Hypothalamus (tissue), 51 donors: ENCODE results near the gene HSPA1A.
"Not testable (repeated sequence)": the region's sequence is repeated elsewhere in the genome, so short reads cannot be mapped to it uniquely, and the experiment has no call there.

Experiments used
- DNase-seq, 51 donors: peaks; one replicate each; lab custom pipeline; 2025; lab: John Stamatoyannopoulos, UW

The HSPA1A gene

DNA sequence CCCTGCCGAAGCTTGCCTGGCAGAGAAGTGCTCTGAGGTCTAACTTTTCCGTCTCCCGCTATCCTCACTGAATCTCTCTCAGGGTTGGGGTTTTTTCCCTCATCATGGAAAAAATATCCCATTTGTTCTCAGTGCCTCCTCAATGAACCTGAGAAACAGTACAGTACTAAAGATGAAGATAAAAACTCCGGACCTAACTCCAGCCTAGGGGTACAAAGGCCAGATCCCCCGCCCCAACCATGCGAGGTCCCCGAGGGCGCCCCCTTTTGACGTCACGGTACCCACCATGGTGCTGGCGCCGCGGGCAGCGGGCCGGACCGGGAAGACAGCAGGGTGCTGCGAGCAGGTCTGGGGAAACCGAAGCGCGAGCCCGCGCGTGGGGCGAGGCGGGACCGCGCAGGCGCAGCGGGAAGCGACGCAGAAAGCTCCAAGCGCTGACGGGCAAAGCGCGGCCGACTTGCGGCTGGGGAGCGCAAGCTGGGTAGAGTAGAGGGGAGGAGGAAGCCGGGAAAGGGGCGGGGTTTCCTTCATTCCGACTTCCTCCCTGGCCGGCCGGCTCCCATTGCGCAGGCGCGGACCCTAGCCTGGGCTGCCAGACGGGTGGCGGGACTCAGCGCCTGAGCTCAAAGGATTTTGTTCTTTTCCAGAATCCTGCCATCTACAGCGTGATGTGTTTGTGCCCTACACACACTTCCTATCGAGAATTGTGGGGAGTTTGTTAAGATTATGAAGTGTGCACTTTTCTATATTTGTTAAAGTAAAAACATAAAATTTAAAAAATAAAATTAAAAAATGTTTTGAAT is 8.7 kb upstream of the HSPA1A start, which contains the start of gene LSM2:
Gene LSM2, minus strand, starts transcription at position 497 of the 803 bp plus-strand sequence. Its CDS starts 209 bp downstream, at position 288.
- peak in 50 of 51 donors; percentile 71 to 98 (median 95) for DNase-seq

DNA sequence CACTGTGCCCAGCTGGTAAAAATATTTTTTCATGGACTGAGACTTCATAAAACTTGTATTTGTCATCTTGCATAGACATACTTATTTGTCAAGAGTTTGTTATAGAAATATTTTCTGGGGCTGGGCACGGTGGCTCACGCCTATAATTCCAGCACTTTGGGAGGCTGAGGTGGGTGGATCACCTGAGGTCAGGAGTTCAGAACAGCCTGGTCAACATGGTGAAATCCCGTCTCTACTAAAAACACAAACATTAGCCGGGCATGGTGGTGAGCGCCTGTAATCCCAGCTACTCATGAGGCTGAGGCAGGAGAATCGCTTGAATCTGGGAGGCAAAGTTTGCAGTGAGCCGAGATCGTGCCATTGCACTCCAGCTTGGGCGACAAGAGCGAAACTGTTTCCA is 6.7 kb upstream of the HSPA1A start:
- not testable (repeated sequence) for DNase-seq

DNA sequence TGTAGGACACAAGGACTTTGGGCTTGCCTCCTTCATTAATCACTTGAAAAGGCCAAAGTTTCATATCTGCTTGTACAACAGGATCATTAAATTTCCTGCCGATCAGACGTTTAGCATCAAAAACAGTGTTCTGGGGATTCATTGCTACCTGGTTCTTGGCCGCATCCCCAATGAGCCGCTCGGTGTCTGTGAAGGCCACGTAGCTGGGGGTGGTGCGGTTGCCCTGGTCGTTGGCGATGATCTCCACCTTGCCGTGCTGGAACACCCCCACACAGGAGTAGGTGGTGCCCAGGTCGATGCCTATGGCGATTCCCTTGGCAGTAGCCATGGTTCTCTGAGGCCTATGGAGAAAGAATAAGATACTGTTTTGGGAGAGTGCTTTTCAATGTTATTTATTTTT is 3.7 kb upstream of the HSPA1A start:
- no peak for DNase-seq

- DNase-seq: no peak
Observed at GRCh38 chr6:31813465-31813849, 1.9 kb upstream of the HSPA1A start.

DNA sequence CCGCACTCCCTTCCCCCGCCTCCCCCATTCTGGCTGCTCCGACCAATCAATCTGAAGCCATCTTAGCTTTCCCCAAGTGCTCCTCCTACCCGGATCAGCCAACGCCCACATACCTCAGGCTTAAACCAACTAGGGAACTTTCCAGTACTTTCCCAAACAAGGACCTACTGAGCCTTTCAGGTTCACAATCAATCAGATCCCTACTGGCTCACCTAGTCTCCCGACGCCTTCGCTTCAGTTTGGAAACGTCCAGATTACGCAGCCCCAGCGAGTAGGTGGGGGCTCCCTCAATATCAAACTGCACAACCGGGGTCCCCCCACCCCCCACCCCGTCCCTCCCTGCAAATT is 692 bp upstream of the HSPA1A start:
- DNase-seq: peak in 49 of 51 donors; percentile 59 to 97 (median 89)

DNA sequence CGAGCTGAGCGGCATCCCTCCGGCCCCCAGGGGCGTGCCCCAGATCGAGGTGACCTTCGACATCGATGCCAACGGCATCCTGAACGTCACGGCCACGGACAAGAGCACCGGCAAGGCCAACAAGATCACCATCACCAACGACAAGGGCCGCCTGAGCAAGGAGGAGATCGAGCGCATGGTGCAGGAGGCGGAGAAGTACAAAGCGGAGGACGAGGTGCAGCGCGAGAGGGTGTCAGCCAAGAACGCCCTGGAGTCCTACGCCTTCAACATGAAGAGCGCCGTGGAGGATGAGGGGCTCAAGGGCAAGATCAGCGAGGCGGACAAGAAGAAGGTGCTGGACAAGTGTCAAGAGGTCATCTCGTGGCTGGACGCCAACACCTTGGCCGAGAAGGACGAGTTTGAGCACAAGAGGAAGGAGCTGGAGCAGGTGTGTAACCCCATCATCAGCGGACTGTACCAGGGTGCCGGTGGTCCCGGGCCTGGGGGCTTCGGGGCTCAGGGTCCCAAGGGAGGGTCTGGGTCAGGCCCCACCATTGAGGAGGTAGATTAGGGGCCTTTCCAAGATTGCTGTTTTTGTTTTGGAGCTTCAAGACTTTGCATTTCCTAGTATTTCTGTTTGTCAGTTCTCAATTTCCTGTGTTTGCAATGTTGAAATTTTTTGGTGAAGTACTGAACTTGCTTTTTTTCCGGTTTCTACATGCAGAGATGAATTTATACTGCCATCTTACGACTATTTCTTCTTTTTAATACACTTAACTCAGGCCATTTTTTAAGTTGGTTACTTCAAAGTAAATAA is 2.0 kb downstream of the HSPA1A start:
- DNase-seq: peak in 25 of 51 donors; percentile 19 to 81 (median 46)

DNA sequence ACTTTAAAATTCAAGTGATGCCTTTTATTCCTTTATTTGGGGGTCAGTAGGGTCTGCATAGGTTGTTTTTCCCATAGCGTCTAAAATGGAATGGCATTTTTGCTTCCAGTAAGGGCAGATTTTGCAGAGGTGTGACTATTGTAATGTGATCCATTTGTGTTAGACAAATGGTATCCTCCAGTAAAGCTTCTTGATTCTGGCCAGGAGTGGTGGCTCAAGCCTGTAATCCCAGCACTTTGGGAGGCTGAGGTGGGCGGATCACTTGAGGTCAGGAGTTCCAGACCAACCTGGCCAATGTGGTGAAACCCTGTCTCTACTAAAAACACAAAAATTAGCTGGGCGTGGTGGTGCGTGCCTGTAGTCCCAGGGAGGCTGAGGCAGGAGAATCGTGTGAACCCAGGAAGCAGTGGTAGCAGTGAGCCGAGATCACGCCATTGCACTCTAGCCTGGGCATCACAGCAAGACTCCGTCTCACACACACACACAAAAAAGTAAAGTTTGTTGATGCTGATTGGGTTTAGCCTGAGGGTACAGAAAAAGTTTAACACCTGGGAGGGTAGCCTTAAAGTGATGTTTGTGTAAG is 2.7 kb downstream of the HSPA1A start:
- DNase-seq: peak in 17 of 51 donors; percentile 16 to 71 (median 43)

DNA sequence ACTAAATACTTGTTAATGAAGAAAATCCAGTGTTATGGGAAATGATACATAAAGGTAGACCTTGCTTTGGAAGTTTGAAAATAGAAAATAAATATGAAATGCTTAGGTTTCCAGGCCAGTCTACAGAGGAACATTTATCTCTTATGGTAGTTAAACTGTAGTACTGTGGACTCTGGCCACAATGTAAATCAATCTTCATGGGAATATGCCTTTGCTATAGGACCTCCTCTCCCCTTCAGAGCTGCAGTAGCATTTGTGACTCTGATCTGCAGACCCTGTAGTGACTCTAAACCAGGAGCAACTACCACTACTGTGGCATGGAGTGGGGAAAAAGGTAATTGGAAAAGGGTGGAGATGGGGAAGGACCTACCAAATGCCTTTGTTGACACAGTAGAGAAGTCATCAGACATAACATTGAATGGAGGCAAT is 4.5 kb downstream of the HSPA1A start:
- DNase-seq: no peak

- not testable (repeated sequence) for DNase-seq
Observed at GRCh38 chr6:31820399-31820798, 5.1 kb downstream of the HSPA1A start.

- peak in 43 of 51 donors; percentile 14 to 89 (median 58) for DNase-seq
Observed at GRCh38 chr6:31821301-31822035, 6.1 kb downstream of the HSPA1A start.

DNA sequence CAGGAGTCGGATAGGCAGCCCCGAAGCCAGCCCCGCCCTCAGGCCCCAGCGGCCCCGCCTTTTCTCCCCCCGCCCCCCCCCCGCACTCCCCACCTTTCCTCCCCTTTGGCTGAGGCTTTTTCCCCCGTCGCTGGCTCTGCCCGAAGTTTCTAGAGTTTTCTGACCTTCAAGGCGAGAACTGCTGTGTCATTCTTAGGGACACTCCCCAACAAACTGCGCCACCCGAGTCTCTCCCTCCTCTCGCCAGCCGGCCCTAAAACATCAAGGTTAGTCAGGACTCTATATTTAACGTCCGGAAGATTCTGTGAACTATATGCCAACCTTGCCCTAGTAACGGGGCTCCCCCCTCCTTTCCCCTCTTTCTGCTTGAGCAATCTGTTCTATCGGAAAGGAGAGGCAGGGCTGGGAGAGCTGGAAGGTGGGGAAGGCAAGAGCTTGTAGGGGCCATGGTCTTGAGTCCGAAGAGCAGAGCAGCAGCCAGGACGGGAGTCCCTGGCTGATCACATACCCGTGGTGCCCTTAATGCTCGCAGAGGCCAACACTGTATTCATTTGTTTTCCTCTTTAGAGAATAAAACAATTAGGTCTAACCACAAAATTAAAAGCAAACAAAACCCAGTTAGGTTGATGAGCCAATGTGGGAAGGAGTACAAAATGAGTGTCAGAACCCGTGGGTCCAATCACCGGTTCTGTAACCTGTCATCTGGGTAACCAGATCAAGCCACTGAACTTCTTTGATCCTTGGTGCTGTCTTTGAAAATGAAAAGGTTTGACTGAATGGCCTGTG is 6.9 kb downstream of the HSPA1A start:
- peak in 46 of 51 donors; percentile 26 to 93 (median 72) for DNase-seq

DNA sequence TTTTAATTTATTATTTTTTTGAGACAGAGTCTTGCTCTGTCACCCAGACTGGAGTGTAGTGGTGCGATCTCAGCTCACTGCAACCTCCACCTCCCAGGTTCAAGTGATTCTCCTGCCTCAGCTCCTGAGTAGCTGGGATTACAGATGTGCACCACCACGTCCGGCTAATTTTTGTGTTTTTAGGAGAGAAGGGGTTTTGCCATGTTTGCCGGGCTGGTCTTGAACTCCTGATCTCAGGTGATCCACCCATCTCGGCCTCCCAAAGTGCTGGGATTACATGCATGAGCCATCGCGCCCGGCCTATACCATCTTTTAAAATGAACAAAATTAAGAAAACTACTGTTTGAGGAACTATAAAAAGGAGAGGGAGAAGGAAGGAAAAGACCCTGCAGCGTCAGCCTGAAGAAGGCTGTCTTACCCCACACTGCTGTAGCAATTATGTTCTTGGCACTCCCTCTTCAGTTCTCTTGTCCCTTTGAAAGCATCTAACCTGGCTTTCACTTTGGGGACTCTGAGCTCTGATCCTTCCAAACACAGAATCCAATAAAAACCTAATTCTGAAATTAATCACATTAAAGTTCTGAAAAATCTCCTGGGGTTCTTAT is 8.4 kb downstream of the HSPA1A start:
- DNase-seq: not testable (repeated sequence)

GRCh38 chr6:31825553-31825952 is 10.2 kb downstream of the HSPA1A start:
- no peak for DNase-seq

DNA sequence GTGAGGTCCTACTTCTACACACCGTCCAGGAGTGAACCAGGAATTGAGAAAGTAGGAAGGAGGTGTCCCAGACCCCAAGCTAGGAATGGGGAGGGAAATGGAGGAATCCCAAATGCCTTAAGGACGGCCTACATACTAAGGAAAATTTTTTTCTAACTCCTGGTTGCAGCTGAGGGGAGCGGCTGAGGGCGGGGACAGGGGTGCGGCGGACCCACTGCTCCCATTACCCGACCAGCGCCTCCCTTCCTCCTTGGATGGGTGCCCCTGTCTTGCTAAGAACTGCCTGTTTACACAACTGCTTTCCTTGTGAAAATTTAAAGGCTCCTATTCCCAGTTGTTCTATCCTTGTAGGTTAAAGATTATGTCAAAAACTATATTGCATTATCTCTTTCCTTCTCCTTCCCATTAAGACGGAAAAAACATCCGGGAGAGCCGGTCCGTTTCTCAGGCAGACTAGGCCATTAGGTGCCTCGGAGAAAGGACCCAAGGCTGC is 11.5 kb downstream of the HSPA1A start:
- DNase-seq: peak in 37 of 51 donors; percentile 30 to 88 (median 71)

- peak in 50 of 51 donors; percentile 88 to 100 (median 99) for DNase-seq
Observed at GRCh38 chr6:31827286-31828079, 12.1 kb downstream of the HSPA1A start, which contains the start of gene HSPA1B. HSPA1B (plus strand) TSS chr6:31827738; CDS start chr6:31827951, 213 bp downstream.

- DNase-seq: peak in 20 of 51 donors; percentile 10 to 79 (median 34)
Observed at GRCh38 chr6:31829633-31830283, 14.4 kb downstream of the HSPA1A start.

DNA sequence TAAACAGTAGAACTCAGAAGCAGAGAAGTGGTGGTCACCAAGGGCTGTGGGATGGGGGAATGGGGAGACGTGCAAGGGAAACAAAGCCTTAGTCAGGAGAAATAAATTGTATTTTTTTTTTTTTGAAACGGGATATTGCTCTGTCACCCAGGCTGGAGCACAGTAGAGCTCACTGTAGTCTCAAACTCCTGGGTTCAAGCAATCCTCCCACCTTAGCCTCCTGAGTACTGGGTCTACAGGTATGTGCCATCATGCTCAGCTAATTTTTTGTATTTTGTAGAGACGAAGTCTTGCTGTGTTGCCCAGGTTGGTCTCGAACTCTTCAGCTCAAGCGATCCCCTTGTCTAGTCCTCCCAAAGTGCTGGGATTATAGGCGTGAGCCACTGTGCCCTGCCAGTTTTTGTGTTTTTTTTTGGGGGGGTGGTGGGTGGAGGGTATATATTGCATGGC is 15.6 kb downstream of the HSPA1A start:
- peak in 5 of 51 donors; percentile 29 to 61 (median 48) for DNase-seq
